ENCODE data around the gene PABPN1L. TPM values are rescaled to one million over a fixed set of nuclear protein-coding genes. Genes with fewer than 3 reads are reported as not detected.

PABPN1L gene
- total RNA-seq, 1 donor from 2014 or later = 0.40 TPM

GRCh38 chr16:88912556-88912955, 46.1 kb upstream of the PABPN1L start:
- Mint-ChIP-seq H3K36me3 (no peaks in the 10 kb centered on the region), H3K4me3 (no peak overlapping the region), H3K9me3 (no peaks in the 10 kb centered on the region), H3K27ac (no peak overlapping the region), H3K27me3 (ENCODE audit: low read depth) (no peaks in the 10 kb centered on the region), H3K4me1 (peaks cover 7% of the 10 kb centered on the region)
- no peak for TF ChIP-seq CTCF (IDR thresholded peaks at IDR 0.05; ENCODE audit: unreplicated experiment)
- DNase-seq (ENCODE audit: low spot score in 2 of 2, unreplicated experiment in 2 of 2) = no peak

DNA sequence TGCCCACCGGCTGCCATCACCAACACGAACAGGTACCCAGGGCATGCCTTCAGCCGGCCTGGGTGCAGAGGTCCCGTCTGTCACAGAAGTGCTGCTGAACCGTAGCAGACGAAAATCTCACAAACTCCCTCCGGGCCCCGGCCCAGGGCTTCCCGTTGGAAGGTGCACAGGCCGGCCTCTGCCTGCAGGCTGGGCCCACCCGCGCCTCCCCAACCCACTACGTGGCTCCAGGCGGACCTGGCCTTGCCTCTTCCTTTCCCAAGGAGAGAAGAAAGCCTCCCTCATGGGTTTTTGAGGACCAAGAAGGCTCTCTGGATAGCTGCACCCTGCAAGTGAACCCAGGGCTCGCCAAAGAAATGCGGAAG, 45.5 kb upstream of the PABPN1L start:
- TF ChIP-seq CTCF (IDR thresholded peaks at IDR 0.05; ENCODE audit: unreplicated experiment) = no peak
- Mint-ChIP-seq H3K4me1 (peaks cover 5% of the 10 kb centered on the region), H3K4me3 (no peak overlapping the region), H3K27ac (no peak overlapping the region), H3K36me3 (no peaks in the 10 kb centered on the region), H3K27me3 (ENCODE audit: low read depth) (no peaks in the 10 kb centered on the region), H3K9me3 (no peaks in the 10 kb centered on the region)
- DNase-seq (ENCODE audit: low spot score in 2 of 2, unreplicated experiment in 2 of 2) = no peak

DNA sequence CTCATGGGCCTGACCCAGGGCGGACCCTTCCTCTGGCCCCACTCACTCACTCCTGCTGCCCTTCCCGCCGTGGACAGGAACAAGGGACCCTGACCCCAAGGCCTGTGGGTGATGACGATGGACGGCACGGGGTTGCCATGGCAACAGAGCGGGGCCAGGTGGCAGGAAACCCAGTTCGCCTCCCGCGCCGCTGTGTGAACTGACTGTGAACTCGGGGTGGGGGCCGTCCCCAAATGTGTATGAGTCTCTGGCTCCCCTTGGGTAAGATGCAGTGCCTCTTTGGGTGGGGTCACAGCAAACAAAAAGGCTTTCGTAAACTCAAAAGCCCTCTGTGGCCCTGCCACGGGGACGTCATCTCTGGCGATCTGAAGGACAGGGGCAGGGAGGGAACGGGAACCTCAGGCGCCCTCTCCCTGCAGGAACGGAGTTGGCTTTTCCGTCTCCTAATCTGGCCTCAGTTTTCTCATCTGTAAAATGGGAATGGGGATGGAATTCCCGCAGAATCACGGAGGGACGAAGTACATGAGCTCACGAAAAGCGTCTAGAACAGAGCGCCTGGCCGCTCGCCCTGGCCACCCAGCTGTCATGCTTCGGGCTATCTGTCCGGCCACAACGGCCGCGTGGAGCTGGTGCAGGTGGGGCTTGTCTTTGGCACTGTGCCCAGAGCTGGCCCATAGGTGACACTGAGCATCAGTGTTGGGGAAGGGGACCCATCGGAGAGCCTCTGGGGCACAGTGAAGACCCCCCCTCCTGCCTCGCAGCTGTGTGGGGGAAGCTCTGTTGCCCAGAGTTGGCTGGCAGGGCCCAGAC, 44.9 kb upstream of the PABPN1L start:
- Mint-ChIP-seq H3K36me3 (no peaks in the 10 kb centered on the region), H3K27ac (no peak overlapping the region), H3K4me3 (no peak overlapping the region), H3K9me3 (no peaks in the 10 kb centered on the region), H3K27me3 (ENCODE audit: low read depth) (no peaks in the 10 kb centered on the region), H3K4me1 (peaks cover 2% of the 10 kb centered on the region)
- DNase-seq (ENCODE audit: low spot score in 2 of 2, unreplicated experiment in 2 of 2) = no peak
- no peak for TF ChIP-seq CTCF (IDR thresholded peaks at IDR 0.05; ENCODE audit: unreplicated experiment)

- no peak for TF ChIP-seq CTCF (IDR thresholded peaks at IDR 0.05; ENCODE audit: unreplicated experiment)
- Mint-ChIP-seq H3K27me3 (ENCODE audit: low read depth) (no peaks in the 10 kb centered on the region), H3K4me1 (peaks cover 2% of the 10 kb centered on the region), H3K9me3 (no peaks in the 10 kb centered on the region), H3K4me3 (no peak overlapping the region), H3K36me3 (no peaks in the 10 kb centered on the region), H3K27ac (no peak overlapping the region)
- DNase-seq (ENCODE audit: low spot score in 2 of 2, unreplicated experiment in 2 of 2) = no peak
These were observed 44.0 kb upstream of the PABPN1L start for GRCh38 chr16:88910284-88911135.

DNA sequence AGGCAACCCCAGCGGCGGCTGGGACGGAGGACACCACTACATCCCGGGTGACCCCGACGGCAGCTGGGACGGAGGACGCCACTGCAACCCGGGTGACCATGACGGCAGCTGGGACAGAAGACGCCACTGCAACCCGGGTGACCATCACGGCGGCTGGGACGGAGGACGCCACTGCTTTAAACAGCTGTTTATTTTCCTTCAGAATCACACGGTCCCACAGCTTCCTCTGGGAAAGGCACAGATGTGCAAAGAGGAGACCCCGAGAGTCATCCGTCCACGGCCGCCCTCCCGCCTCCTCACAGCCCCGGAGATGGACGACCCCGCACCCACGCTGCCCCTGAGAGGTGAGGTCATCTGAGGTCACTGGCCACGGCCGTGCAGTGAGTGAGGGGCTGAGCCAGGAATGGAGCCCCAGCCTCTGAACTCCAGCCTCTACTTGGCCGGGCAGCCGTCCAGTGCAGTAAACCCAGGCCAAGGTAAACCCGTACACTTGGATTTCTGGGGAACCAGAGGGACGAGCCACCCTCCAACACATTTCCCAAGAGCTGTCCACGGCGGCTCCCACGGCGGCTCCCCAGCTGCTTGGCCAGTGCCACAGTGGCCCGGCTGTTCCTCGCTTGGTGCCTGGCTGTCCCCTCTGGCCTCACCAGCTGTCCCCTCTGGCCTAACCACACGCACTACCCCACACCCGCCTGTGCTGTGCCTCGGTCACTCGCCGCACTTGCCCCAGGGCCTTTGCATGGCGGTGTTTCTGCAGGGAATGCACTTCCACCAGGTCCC, 43.2 kb upstream of the PABPN1L start:
- no peaks in the 10 kb centered on the region for H3K27me3 Mint-ChIP-seq (ENCODE audit: low read depth)
- no peaks in the 10 kb centered on the region for H3K36me3 Mint-ChIP-seq
- H3K9me3 Mint-ChIP-seq = no peaks in the 10 kb centered on the region
- DNase-seq (ENCODE audit: low spot score in 2 of 2, unreplicated experiment in 2 of 2) = no peak
- H3K4me3 Mint-ChIP-seq = no peak overlapping the region
- TF ChIP-seq CTCF (IDR thresholded peaks at IDR 0.05; ENCODE audit: unreplicated experiment) = no peak
- no peak overlapping the region for H3K27ac Mint-ChIP-seq
- peaks cover 2% of the 10 kb centered on the region for H3K4me1 Mint-ChIP-seq
